HG02623 (cell line): Measurements from ENCODE around the gene SERPINB6.
"Not testable (repeated sequence)": the region's sequence is repeated elsewhere in the genome, so short reads cannot be mapped to it uniquely, and the experiment has no call there.

ENCODE experiments used
- ATAC-seq: cut with Tn5 transposase; IDR thresholded peaks from one replicate; pipeline ENCODE4 v1.9.1; 2021; ENCODE audit warnings: moderate library complexity; ENCODE audit not compliant: unreplicated experiment

SERPINB6 gene

GRCh38 chr6:2971420-2972218 lies at the start of gene SERPINB6:
Gene SERPINB6, minus strand, starts transcription at chr6:2971567. Its CDS starts 12,235 bp downstream, at chr6:2959332.
- no peak for ATAC-seq

- no peak for ATAC-seq
Measured at GRCh38 chr6:3019749-3020320, 48.5 kb upstream of the SERPINB6 start.

GRCh38 chr6:3019065-3019464 lies 47.7 kb upstream of the SERPINB6 start:
- ATAC-seq = no peak

- ATAC-seq = no peak
Measured at GRCh38 chr6:3017304-3017703, 45.9 kb upstream of the SERPINB6 start.

- ATAC-seq = no peak
Measured at GRCh38 chr6:3016473-3017280, 45.3 kb upstream of the SERPINB6 start.

GRCh38 chr6:3015144-3015543 lies 43.8 kb upstream of the SERPINB6 start:
- no peak for ATAC-seq

GRCh38 chr6:3014675-3015066 lies 43.3 kb upstream of the SERPINB6 start:
- ATAC-seq = no peak

GRCh38 chr6:3013901-3014674 lies 42.7 kb upstream of the SERPINB6 start:
- ATAC-seq = no peak

- no peak for ATAC-seq
Measured at GRCh38 chr6:3013486-3013885, 42.1 kb upstream of the SERPINB6 start.

- no peak for ATAC-seq
Measured at GRCh38 chr6:3011592-3011991, 40.2 kb upstream of the SERPINB6 start.

GRCh38 chr6:3011158-3011557 lies 39.8 kb upstream of the SERPINB6 start:
- no peak for ATAC-seq

- no peak for ATAC-seq
Measured at GRCh38 chr6:3009930-3010329, 38.6 kb upstream of the SERPINB6 start.

GRCh38 chr6:3008712-3009265 lies 37.4 kb upstream of the SERPINB6 start:
- ATAC-seq = not testable (repeated sequence)

- no peak for ATAC-seq
Measured at GRCh38 chr6:3007571-3007970, 36.2 kb upstream of the SERPINB6 start.

GRCh38 chr6:3006476-3006875 lies 35.1 kb upstream of the SERPINB6 start:
- ATAC-seq = no peak

- ATAC-seq = no peak
Measured at GRCh38 chr6:3005874-3006273, 34.5 kb upstream of the SERPINB6 start.

- ATAC-seq = no peak
Measured at GRCh38 chr6:3005077-3005476, 33.7 kb upstream of the SERPINB6 start.

- ATAC-seq = not testable (repeated sequence)
Measured at GRCh38 chr6:3003226-3003625, 31.9 kb upstream of the SERPINB6 start.

GRCh38 chr6:3001773-3002293 lies 30.5 kb upstream of the SERPINB6 start:
- ATAC-seq = no peak

- no peak for ATAC-seq
Measured at GRCh38 chr6:3001146-3001772, 29.9 kb upstream of the SERPINB6 start.
